GM12873 (cell line): ENCODE data around the gene FZR1.

Experiments
- CTCF ChIP-seq: IDR thresholded peaks from 2 replicates; pipeline ENCODE4 v1.5.1; 2012; ENCODE audit warnings: low read depth, mild to moderate bottlenecking, moderate library complexity, low read length, control low read depth; ENCODE audit not compliant: insufficient read depth; ENCODE audit errors: missing control alignments

Gene FZR1

GRCh38 chr19:3477506-3477905, 28.6 kb upstream of the FZR1 start:
- TF ChIP-seq CTCF = no peak

- TF ChIP-seq CTCF = no peak
These were observed 28.2 kb upstream of the FZR1 start for GRCh38 chr19:3477951-3478350.

- no peak for TF ChIP-seq CTCF
These were observed 27.5 kb upstream of the FZR1 start for GRCh38 chr19:3478409-3479176.

- TF ChIP-seq CTCF = no peak
These were observed 26.8 kb upstream of the FZR1 start for GRCh38 chr19:3479177-3479833.

GRCh38 chr19:3479834-3480215, 26.3 kb upstream of the FZR1 start:
- no peak for TF ChIP-seq CTCF

- TF ChIP-seq CTCF = no peak
These were observed 25.6 kb upstream of the FZR1 start, which contains the start of gene SMIM24 for GRCh38 chr19:3480383-3481091. SMIM24 (minus strand) TSS chr19:3480525; CDS start chr19:3480463, 62 bp downstream.
